ENCODE data around the gene CNTNAP2. TPM values are rescaled to one million over a fixed set of nuclear protein-coding genes. Genes with fewer than 3 reads are reported as not detected.

The CNTNAP2 gene
- total and polyA plus RNA-seq, 2 donors (not counting 1 experiment from before 2014, with no cell fraction given), result not detected

GRCh38 chr7:146117576-146117975 lies 975 bp downstream of the CNTNAP2 start:
- Histone ChIP-seq H3K4me2 (ENCODE audit: extremely low read depth, insufficient read depth, low read length) (no peak overlapping the region), H3K4me3 (replicated peaks in 1 of 4; ENCODE audit: control extremely low read depth in 1 of 4, insufficient read depth in 1 of 4, low read depth in 3 of 4, low read length in 4 of 4) (peak overlapping the region in 1 of 4 experiments; percentile 67), H3K9ac (ENCODE audit: insufficient read depth, low read length) (no peak overlapping the region), H2AFZ (ENCODE audit: low read length) (no peak overlapping the region), H3K36me3 (ENCODE audit: control insufficient read depth, insufficient read depth, low read length) (no peaks in the 10 kb centered on the region), H3K27me3 (ENCODE audit: control insufficient read depth, insufficient read depth, low read length) (no peaks in the 10 kb centered on the region), H3K79me2 (ENCODE audit: control insufficient read depth, insufficient read depth, low read length) (no peaks in the 10 kb centered on the region), H3K4me1 (ENCODE audit: control insufficient read depth, extremely low read depth, insufficient read depth, low read length) (no peaks in the 10 kb centered on the region), H3K27ac (ENCODE audit: insufficient read depth, low read length) (no peak overlapping the region), H3K9me3 (ENCODE audit: control insufficient read depth, insufficient read depth, low read depth, low read length) (no peaks in the 10 kb centered on the region), H4K20me1 (ENCODE audit: control insufficient read depth, extremely low read depth, insufficient read depth, low read length) (no peaks in the 10 kb centered on the region)
- TF ChIP-seq CTCF (conservative IDR thresholded peaks at IDR 0.05 in 1 of 2, IDR thresholded peaks at IDR 0.05 in 1 of 2; ENCODE audit: low read depth in 1 of 2, low read length in 2 of 2) (no peak), EZH2 (IDR thresholded peaks at IDR 0.05; ENCODE audit: low read length, missing control alignments) (no peak)
- no peak for DNase-seq (ENCODE audit: low read depth in 2 of 2)

GRCh38 chr7:146119002-146119401 lies 2.4 kb downstream of the CNTNAP2 start:
- TF ChIP-seq CTCF (conservative IDR thresholded peaks at IDR 0.05 in 1 of 2, IDR thresholded peaks at IDR 0.05 in 1 of 2; ENCODE audit: low read depth in 1 of 2, low read length in 2 of 2) (no peak), EZH2 (IDR thresholded peaks at IDR 0.05; ENCODE audit: low read length, missing control alignments) (no peak)
- DNase-seq (ENCODE audit: low read depth in 2 of 2), result peak in 1 of 2 donors; percentile 2

GRCh38 chr7:146123715-146124114 lies 7.1 kb downstream of the CNTNAP2 start:
- DNase-seq (ENCODE audit: low read depth in 2 of 2), result no peak

More at GRCh38 chr7:146119002-146119401, 2.4 kb downstream of the CNTNAP2 start:
- H3K27ac ChIP-seq (ENCODE audit: insufficient read depth, low read length), result no peak overlapping the region
- H3K4me3 ChIP-seq (replicated peaks in 1 of 4; ENCODE audit: control extremely low read depth in 1 of 4, insufficient read depth in 1 of 4, low read depth in 3 of 4, low read length in 4 of 4), result no peak overlapping the region
- no peaks in the 10 kb centered on the region for H3K9me3 ChIP-seq (ENCODE audit: control insufficient read depth, insufficient read depth, low read depth, low read length)
- H3K9ac ChIP-seq (ENCODE audit: insufficient read depth, low read length), result no peak overlapping the region
- no peaks in the 10 kb centered on the region for H4K20me1 ChIP-seq (ENCODE audit: control insufficient read depth, extremely low read depth, insufficient read depth, low read length)
- no peaks in the 10 kb centered on the region for H3K4me1 ChIP-seq (ENCODE audit: control insufficient read depth, extremely low read depth, insufficient read depth, low read length)
- H2AFZ ChIP-seq (ENCODE audit: low read length), result no peak overlapping the region
- H3K79me2 ChIP-seq (ENCODE audit: control insufficient read depth, insufficient read depth, low read length), result no peaks in the 10 kb centered on the region
- no peaks in the 10 kb centered on the region for H3K27me3 ChIP-seq (ENCODE audit: control insufficient read depth, insufficient read depth, low read length)
- no peak overlapping the region for H3K4me2 ChIP-seq (ENCODE audit: extremely low read depth, insufficient read depth, low read length)
- no peaks in the 10 kb centered on the region for H3K36me3 ChIP-seq (ENCODE audit: control insufficient read depth, insufficient read depth, low read length)

More at GRCh38 chr7:146123715-146124114, 7.1 kb downstream of the CNTNAP2 start:
- no peak overlapping the region for H3K4me3 ChIP-seq (replicated peaks in 1 of 4; ENCODE audit: control extremely low read depth in 1 of 4, insufficient read depth in 1 of 4, low read depth in 3 of 4, low read length in 4 of 4)
- no peaks in the 10 kb centered on the region for H3K4me1 ChIP-seq (ENCODE audit: control insufficient read depth, extremely low read depth, insufficient read depth, low read length)
- H3K27ac ChIP-seq (ENCODE audit: insufficient read depth, low read length), result no peak overlapping the region
- H3K27me3 ChIP-seq (ENCODE audit: control insufficient read depth, insufficient read depth, low read length), result no peaks in the 10 kb centered on the region
- no peaks in the 10 kb centered on the region for H4K20me1 ChIP-seq (ENCODE audit: control insufficient read depth, extremely low read depth, insufficient read depth, low read length)
- no peaks in the 10 kb centered on the region for H3K79me2 ChIP-seq (ENCODE audit: control insufficient read depth, insufficient read depth, low read length)
- H3K9ac ChIP-seq (ENCODE audit: insufficient read depth, low read length), result no peak overlapping the region
- no peak overlapping the region for H2AFZ ChIP-seq (ENCODE audit: low read length)
- no peaks in the 10 kb centered on the region for H3K36me3 ChIP-seq (ENCODE audit: control insufficient read depth, insufficient read depth, low read length)
- no peak overlapping the region for H3K4me2 ChIP-seq (ENCODE audit: extremely low read depth, insufficient read depth, low read length)
- H3K9me3 ChIP-seq (ENCODE audit: control insufficient read depth, insufficient read depth, low read depth, low read length), result no peaks in the 10 kb centered on the region
- TF ChIP-seq CTCF (conservative IDR thresholded peaks at IDR 0.05 in 1 of 2, IDR thresholded peaks at IDR 0.05 in 1 of 2; ENCODE audit: low read depth in 1 of 2, low read length in 2 of 2) (no peak), EZH2 (IDR thresholded peaks at IDR 0.05; ENCODE audit: low read length, missing control alignments) (no peak)

Data from fibroblast of lung (primary cell).